H7 (cell line): ENCODE data around the gene RPUSD3. TPM values are rescaled to one million over a fixed set of nuclear protein-coding genes. Genes with fewer than 3 reads are reported as not detected.
A peak's percentile ranks its signal among the peaks of the same experiment; 100 is the strongest.

Experiments used
- DNase-seq: peaks from one replicate; pipeline ENCODE4 v3.0.0; 2012
- H3K27me3 ChIP-seq: 2 replicates; pipeline ENCODE4 v1.6.0; 2011; ENCODE audit warnings: mild to moderate bottlenecking, low read length; ENCODE audit not compliant: control insufficient read depth, insufficient read depth
- H3K36me3 ChIP-seq: replicated peaks from 2 replicates; pipeline ENCODE4 v1.5.1; 2011; ENCODE audit warnings: low read length; ENCODE audit not compliant: control insufficient read depth, insufficient read depth
- H3K4me3 ChIP-seq: 2 replicates; pipeline ENCODE4 v1.5.1; 2011; ENCODE audit warnings: low read depth, mild to moderate bottlenecking, control low read depth, low read length, moderate library complexity; ENCODE audit not compliant: insufficient read depth
- total RNA-seq: library from RNA; depleted of rRNA; stranded (reverse); fragments of >200 nt; shearing (Covaris generic); gene quantifications from 2 replicates; pipeline ENCODE4 v1.2.3, GENCODE V29; 2014; rRNA removed

The RPUSD3 gene
- total RNA-seq, 1 experiment from 2014 or later, result 117 TPM

GRCh38 chr3:9791790-9792404 is 51.9 kb downstream of the RPUSD3 start:
- H3K4me3 ChIP-seq, result peak overlapping the region; percentile 80
- DNase-seq, result no peak
- H3K36me3 ChIP-seq, result peaks cover 12% of the 10 kb centered on the region

GRCh38 chr3:9791127-9791526 is 52.7 kb downstream of the RPUSD3 start:
- no peaks in the 10 kb centered on the region for H3K27me3 ChIP-seq
- no peak overlapping the region for H3K4me3 ChIP-seq
- H3K36me3 ChIP-seq, result peaks cover 13% of the 10 kb centered on the region
- DNase-seq, result no peak

More at GRCh38 chr3:9791790-9792404, 51.9 kb downstream of the RPUSD3 start:
- no peaks in the 10 kb centered on the region for H3K27me3 ChIP-seq

Other genes with a start within 250 kb of the RPUSD3 start
- 42.9 and 53.4 TPM in 2 replicates for gene MTMR14, start 194.5 kb downstream of the RPUSD3 start, total RNA-seq
- gene CPNE9, start 140.2 kb downstream of the RPUSD3 start, total RNA-seq, result 0.18 and 0.38 TPM in 2 replicates
- 21.1 and 24.0 TPM in 2 replicates for gene BRPF1, start 112.3 kb downstream of the RPUSD3 start, total RNA-seq
- gene OGG1, start 94.1 kb downstream of the RPUSD3 start, total RNA-seq, result 17.7 and 29.3 TPM in 2 replicates
- gene CAMK1, start 74.1 kb downstream of the RPUSD3 start, total RNA-seq, result 5.1 and 10.7 TPM in 2 replicates
- gene TADA3, start 51.5 kb downstream of the RPUSD3 start, total RNA-seq, result 76.0 and 79.6 TPM in 2 replicates
- 207 and 239 TPM in 2 replicates for gene ARPC4, start 50.9 kb downstream of the RPUSD3 start, total RNA-seq
- 3.7 and 7.4 TPM in 2 replicates for gene TTLL3, start 33.7 kb downstream of the RPUSD3 start, total RNA-seq
- not detected in 2 replicates for gene CIDEC, start 36.2 kb upstream of the RPUSD3 start, total RNA-seq
- 15.0 and 15.1 TPM in 2 replicates for gene JAGN1, start 46.6 kb upstream of the RPUSD3 start, total RNA-seq
- 1.5 and 1.9 TPM in 2 replicates for gene IL17RE, start 58.8 kb upstream of the RPUSD3 start, total RNA-seq
- gene IL17RC, start 73.1 kb upstream of the RPUSD3 start, total RNA-seq, result 11.6 and 15.3 TPM in 2 replicates
- gene CRELD1, start 89.8 kb upstream of the RPUSD3 start, total RNA-seq, result 22.2 and 30.2 TPM in 2 replicates
- gene PRRT3, start 108.4 kb upstream of the RPUSD3 start, total RNA-seq, result 5.3 and 6.8 TPM in 2 replicates
- gene EMC3, start 142.8 kb upstream of the RPUSD3 start, total RNA-seq, result 21.8 and 45.2 TPM in 2 replicates
- gene FANCD2, start 182.4 kb upstream of the RPUSD3 start, total RNA-seq, result 67.7 and 77.5 TPM in 2 replicates